T-helper 1 cell treated with Interleukin-12 subunit alpha and Interleukin-12 subunit beta and Interleukin-4 antibody, amounts not matched to agents 30 μg/mL and 1 μg/mL, for 36 hours (primary cell): Measurements from ENCODE around the gene GUCY2F.

Experiments
- H3K27ac Mint-ChIP-seq: one replicate; pipeline ENCODE4 v1.8.0; 2021; ENCODE audit warnings: mild to moderate bottlenecking, mixed read lengths
- H3K27me3 Mint-ChIP-seq: one replicate; pipeline ENCODE4 v1.8.0; 2021; ENCODE audit warnings: low read depth, mixed read lengths
- H3K36me3 Mint-ChIP-seq: one replicate; pipeline ENCODE4 v1.8.0; 2021; ENCODE audit warnings: low read depth, mixed read lengths
- H3K4me1 Mint-ChIP-seq: one replicate; pipeline ENCODE4 v1.8.0; 2021; ENCODE audit warnings: low read depth, mixed read lengths
- H3K4me3 Mint-ChIP-seq: one replicate; pipeline ENCODE4 v1.8.0; 2021; ENCODE audit warnings: mild to moderate bottlenecking, moderate library complexity, mixed read lengths
- H3K9me3 Mint-ChIP-seq: one replicate; pipeline ENCODE4 v1.8.0; 2021; ENCODE audit warnings: mixed read lengths

The GUCY2F gene

DNA sequence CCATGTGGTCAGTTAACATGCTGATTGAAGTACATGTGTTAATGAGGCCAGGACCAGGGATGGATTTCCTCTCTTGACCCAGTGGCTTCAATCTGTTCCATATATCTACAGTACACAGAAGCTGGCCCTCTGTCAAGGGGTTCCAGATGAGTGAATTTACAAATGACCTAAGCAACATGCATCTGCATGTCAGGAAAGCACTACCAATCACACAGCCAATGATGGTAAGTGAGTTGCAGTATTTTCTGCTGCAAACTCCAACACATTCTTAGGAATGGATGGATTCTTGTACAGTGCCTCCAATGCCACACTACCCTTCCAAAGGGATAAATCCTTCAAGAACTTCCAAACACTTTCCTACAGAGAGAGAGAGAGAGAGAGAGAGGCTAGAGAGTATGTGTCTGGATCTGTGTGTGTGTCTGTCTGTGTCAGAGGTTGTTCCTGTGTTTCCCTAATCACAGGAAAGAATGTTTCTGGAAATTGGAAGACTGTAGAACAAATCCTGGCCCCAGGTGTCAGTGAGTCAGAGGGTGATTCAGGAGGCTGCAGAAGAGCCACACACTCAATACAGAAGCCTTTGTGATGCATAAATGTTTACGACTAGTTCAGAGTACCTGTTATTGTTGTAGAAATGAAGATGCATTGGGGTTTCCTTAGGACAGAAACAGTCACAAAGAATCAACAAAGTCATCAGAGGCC is 107.5 kb downstream of the GUCY2F start:
- H3K4me3 Mint-ChIP-seq: no peak overlapping the region
- H3K4me1 Mint-ChIP-seq: no peaks in the 10 kb centered on the region
- no peaks in the 10 kb centered on the region for H3K36me3 Mint-ChIP-seq
- H3K9me3 Mint-ChIP-seq: no peaks in the 10 kb centered on the region
- H3K27me3 Mint-ChIP-seq: no peaks in the 10 kb centered on the region
- no peak overlapping the region for H3K27ac Mint-ChIP-seq

DNA sequence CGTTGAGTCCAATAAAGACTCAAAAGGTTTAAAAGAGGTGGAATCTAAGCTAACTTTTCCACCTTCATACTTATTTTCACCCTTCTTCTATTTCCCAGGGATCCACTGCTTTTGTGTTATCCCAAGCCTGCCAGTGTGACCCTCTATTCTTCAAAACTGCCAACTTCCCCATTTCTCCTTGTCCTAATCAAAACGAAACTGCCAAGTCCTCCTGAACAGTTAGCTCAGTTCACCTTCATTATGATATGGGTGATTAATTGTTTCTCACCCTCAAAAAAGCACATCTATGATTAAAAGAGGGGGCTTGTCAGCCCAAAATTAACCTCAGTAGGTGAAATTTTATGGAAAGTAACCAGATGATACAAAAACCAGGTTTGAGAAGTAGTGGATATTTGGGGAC is 108.4 kb downstream of the GUCY2F start:
- Mint-ChIP-seq H3K36me3 (no peaks in the 10 kb centered on the region), H3K4me1 (no peaks in the 10 kb centered on the region), H3K27me3 (no peaks in the 10 kb centered on the region), H3K4me3 (no peak overlapping the region), H3K27ac (no peak overlapping the region), H3K9me3 (no peaks in the 10 kb centered on the region)

DNA sequence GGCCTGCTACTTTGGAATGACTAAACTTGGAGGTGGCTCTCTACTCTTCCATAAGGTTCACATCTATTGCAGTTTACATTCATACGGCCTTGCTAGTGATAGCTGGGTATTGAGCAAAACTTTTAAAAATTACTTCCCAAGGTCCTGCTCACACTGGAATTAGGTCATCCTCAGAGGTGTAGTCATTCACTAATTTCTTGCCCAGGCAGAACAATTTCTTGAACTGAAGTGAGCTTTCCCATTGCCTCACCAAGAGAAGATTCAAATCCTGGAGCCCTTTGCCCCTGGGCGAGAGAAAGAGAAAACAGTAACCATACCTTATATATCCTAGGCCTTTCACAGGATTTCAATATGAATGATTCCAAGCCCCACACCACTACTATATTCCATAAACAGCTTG is 109.2 kb downstream of the GUCY2F start:
- Mint-ChIP-seq H3K36me3 (no peaks in the 10 kb centered on the region), H3K4me3 (no peak overlapping the region), H3K9me3 (no peaks in the 10 kb centered on the region), H3K4me1 (no peaks in the 10 kb centered on the region), H3K27ac (no peak overlapping the region), H3K27me3 (no peaks in the 10 kb centered on the region)

DNA sequence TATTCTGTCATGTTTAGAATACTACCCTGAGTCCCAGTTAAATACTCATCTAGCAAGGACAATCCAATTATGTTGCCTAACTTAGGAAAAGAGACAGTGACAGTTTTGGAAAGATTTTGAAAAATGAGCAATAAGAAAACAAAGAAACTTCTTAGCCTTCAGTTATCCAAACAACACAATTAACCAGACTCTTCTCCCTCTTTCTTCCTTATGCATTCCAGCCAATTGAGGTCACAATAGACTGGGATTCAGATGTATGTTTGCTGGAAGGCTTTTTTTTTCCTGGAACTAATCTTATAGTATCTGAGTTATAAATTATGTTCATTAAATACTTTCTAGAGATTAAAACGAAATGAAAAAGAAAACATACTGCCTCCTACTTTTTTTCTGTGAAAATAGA is 109.6 kb downstream of the GUCY2F start:
- no peaks in the 10 kb centered on the region for H3K9me3 Mint-ChIP-seq
- no peak overlapping the region for H3K4me3 Mint-ChIP-seq
- no peak overlapping the region for H3K27ac Mint-ChIP-seq
- no peaks in the 10 kb centered on the region for H3K27me3 Mint-ChIP-seq
- no peaks in the 10 kb centered on the region for H3K4me1 Mint-ChIP-seq
- no peaks in the 10 kb centered on the region for H3K36me3 Mint-ChIP-seq

DNA sequence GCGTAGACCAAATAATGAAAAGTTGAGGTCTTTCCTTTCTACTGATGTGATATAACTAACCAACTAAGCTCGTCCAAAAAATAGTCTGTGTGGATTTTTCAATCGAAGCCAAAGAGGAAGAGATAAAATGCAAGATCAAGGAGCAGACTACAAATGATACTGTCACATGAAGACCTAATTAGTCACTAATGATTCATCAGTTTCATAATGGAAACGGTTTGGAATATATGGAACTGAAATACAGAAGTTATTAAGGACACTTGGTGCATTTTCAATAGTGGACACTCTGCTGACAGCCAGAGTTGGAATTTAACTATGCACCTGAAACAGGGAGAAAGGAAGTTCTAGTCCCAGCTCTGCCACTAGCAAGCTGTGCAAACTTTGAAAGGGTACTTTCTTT is 119.8 kb downstream of the GUCY2F start:
- no peak overlapping the region for H3K27ac Mint-ChIP-seq
- no peaks in the 10 kb centered on the region for H3K9me3 Mint-ChIP-seq
- H3K4me1 Mint-ChIP-seq: no peaks in the 10 kb centered on the region
- H3K27me3 Mint-ChIP-seq: no peaks in the 10 kb centered on the region
- H3K36me3 Mint-ChIP-seq: no peaks in the 10 kb centered on the region
- H3K4me3 Mint-ChIP-seq: no peak overlapping the region

DNA sequence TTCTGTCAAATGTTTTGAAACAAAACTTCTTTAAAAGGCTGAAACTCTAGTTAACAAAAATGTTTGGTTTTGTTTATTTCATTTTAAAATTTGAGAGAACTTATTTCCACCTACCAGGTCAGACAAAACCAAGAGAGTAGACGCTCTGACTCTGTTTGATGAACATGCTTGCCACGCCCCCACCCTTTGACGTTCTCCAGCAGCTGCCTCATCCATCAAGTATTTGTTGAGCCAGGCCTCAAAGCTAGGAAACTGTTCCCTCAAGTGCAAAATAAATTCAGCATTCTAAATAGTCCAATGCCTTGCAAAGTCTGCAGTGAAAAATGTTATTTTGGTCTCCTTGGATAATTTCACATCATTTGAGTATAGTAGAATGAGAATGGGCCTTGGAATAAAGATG is 121.6 kb downstream of the GUCY2F start:
- no peak overlapping the region for H3K4me3 Mint-ChIP-seq
- no peak overlapping the region for H3K27ac Mint-ChIP-seq
- H3K4me1 Mint-ChIP-seq: no peaks in the 10 kb centered on the region
- H3K36me3 Mint-ChIP-seq: no peaks in the 10 kb centered on the region
- no peaks in the 10 kb centered on the region for H3K9me3 Mint-ChIP-seq
- H3K27me3 Mint-ChIP-seq: no peaks in the 10 kb centered on the region

DNA sequence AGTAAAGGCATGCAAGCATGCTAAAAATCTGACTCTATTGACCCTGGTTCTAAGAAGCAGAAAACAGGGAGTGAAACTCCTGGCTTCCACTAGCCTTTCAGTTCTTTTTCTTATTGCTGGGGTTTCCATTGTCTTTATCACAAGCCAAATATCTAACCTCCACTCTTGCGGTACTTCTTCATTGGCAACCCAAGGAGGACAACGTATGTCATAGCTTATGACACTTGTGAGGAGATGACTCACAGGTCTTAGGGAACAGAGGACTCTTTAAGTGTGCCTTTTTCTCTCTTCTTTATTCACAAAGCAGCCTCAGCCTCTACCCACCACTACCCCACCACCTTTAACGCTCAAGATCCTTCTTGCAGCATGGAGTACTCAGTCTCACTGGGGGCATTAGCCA is 124.2 kb downstream of the GUCY2F start:
- Mint-ChIP-seq H3K27ac (no peak overlapping the region), H3K9me3 (no peaks in the 10 kb centered on the region), H3K4me1 (no peaks in the 10 kb centered on the region), H3K36me3 (no peaks in the 10 kb centered on the region), H3K27me3 (no peaks in the 10 kb centered on the region), H3K4me3 (no peak overlapping the region)

DNA sequence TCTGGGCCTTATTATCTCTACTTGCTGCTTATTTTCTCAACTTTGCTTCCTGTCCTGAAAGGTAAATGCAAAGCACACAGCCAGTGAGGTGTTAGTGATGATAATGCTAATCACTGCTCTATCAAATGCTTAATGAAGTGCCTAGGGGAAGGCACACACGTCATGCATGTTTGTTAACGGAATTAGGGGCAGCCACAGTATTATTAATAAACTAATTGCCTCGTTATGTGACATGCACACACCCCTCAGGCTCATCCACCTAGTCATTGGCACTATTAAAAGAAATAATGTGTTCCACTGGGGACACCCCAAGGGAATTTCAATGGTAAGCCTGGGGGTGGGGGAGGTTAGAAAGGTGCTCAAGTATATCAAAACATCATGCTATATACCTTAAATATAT is 125.2 kb downstream of the GUCY2F start:
- Mint-ChIP-seq H3K27ac (no peak overlapping the region), H3K4me3 (no peak overlapping the region), H3K9me3 (no peaks in the 10 kb centered on the region), H3K27me3 (no peaks in the 10 kb centered on the region), H3K4me1 (no peaks in the 10 kb centered on the region), H3K36me3 (no peaks in the 10 kb centered on the region)

DNA sequence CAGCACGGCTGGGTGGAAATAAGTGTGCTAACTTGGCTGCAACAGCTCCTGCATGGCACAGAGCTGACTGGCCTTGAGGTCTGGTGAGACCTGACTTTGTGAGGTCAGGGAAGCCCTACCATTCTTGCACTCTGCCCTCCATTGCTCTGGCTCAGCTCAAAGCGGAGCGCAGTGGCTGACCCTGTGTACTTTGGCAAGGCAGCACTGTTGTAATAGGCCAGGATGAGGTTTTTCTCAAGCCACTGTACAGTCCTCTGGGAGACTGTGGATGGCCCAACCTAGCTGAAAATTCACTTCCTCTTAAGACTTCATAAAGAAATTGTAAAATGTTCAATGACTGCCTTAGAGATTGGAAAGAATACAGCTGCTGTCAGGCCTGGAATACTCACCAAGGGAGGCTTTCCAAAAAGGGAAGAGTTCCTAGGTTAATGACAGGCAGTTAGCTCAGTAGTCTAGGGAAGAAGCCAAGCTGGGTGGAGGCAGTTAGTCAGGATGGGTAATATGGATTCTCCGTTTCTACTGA is 129.8 kb downstream of the GUCY2F start:
- Mint-ChIP-seq H3K36me3 (no peaks in the 10 kb centered on the region), H3K4me3 (peak overlapping the region; percentile 5), H3K4me1 (no peaks in the 10 kb centered on the region), H3K27me3 (no peaks in the 10 kb centered on the region), H3K27ac (no peak overlapping the region), H3K9me3 (no peaks in the 10 kb centered on the region)

DNA sequence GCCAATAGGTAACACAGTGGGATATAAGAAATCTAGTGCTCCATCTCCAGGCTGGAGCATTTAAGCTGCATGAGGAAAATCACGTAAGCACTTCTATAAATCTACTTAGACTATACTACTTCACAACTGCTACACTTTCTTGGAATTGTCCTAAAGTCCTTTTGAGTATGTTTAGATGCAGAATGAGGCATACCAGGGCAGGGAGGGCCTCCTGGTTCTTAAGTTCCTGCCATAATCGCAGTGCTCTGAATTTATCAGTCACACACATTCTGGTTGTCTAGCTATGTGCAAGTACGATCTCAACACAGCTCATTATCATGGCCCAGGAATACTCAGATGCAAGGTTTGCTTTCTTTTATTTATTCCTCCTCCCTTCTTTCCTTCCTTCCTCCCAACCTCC is 130.3 kb downstream of the GUCY2F start:
- Mint-ChIP-seq H3K27ac (no peak overlapping the region), H3K4me3 (no peak overlapping the region), H3K27me3 (no peaks in the 10 kb centered on the region), H3K4me1 (no peaks in the 10 kb centered on the region), H3K9me3 (no peaks in the 10 kb centered on the region), H3K36me3 (no peaks in the 10 kb centered on the region)

DNA sequence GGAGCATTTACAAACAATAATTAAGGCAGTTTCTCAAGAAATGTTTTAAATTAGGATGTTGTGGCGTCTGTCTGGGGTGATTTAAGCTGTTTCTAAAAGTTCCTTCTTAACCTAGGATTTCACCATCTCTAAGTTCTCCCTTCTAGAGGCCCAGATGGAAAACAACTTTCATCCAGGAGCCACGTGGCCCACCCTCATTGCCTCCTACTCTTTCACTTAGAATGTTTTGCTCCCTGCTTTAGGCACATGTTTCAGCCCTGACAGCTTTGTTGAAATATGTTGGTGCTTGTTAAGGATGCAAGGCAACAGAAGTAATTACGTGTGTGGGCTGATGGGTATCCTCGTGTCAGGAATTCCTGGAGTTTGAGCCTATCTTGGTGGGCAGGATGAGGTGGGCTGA is 131.3 kb downstream of the GUCY2F start:
- H3K27me3 Mint-ChIP-seq: no peaks in the 10 kb centered on the region
- H3K9me3 Mint-ChIP-seq: no peaks in the 10 kb centered on the region
- no peaks in the 10 kb centered on the region for H3K36me3 Mint-ChIP-seq
- H3K4me1 Mint-ChIP-seq: no peaks in the 10 kb centered on the region
- H3K4me3 Mint-ChIP-seq: no peak overlapping the region
- H3K27ac Mint-ChIP-seq: no peak overlapping the region

DNA sequence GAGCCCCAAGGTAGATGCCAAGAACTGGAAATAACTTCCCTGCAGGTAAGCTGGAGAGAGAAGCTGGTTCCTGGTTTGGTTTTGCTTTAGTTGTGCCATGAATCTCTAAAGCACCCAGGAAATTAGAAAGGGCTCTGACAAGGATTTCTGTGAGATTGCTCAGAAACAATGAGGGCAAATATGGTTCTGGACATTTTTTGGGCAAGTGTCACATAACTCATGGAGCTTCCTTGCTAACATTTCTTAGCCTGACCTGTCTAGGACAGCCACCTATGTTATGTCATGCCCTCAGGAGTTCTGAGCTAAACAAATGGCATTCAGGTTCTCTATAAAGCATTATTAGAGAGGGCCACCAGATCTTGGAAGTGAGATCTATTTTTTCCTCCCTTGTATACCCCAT is 131.8 kb downstream of the GUCY2F start:
- no peaks in the 10 kb centered on the region for H3K27me3 Mint-ChIP-seq
- no peak overlapping the region for H3K27ac Mint-ChIP-seq
- no peaks in the 10 kb centered on the region for H3K36me3 Mint-ChIP-seq

DNA sequence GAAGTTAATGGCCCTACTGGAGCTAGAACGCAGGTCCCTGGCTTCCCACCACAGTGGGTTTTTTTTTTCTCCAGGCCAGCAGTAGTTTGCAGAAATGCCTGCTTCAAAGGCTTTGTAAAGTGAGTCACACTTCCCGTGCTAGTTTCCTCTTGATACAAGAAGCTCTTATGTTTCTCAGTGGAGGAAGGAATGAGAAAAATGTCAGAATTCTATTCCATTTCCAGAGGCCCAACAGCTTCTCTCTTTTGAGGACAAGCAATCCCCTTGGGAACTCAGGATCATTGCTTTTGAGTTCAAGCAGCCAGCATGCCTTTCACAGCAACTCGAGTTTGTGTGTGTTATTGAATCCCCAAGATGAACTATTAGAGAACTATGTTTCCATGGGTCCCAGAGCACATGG is 134.3 kb downstream of the GUCY2F start:
- no peak overlapping the region for H3K27ac Mint-ChIP-seq
- no peak overlapping the region for H3K4me3 Mint-ChIP-seq
- no peaks in the 10 kb centered on the region for H3K4me1 Mint-ChIP-seq
- no peaks in the 10 kb centered on the region for H3K27me3 Mint-ChIP-seq
- H3K9me3 Mint-ChIP-seq: no peaks in the 10 kb centered on the region
- H3K36me3 Mint-ChIP-seq: no peaks in the 10 kb centered on the region

More for the DNA sequence above, 131.8 kb downstream of the GUCY2F start:
- Mint-ChIP-seq H3K9me3 (no peaks in the 10 kb centered on the region), H3K4me1 (no peaks in the 10 kb centered on the region), H3K4me3 (no peak overlapping the region)

DNA sequence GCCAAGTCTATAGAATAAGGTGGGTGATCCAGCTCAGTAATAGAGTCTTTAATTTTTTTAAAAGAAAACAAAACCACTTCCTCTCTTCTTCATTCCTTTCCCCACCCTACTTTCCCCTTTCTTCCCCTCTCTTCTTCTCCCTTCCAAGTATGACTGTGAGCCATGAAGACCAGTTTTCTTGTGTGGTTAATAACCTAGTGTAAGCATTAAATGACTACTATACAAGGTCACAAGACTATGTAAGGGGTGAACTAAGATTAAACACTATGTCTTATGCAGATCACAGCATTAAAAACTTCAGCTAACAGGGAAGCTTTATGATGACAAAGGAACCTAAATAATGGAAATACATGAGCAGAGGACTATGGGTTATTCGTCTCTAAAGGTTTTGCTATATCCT is 135.4 kb downstream of the GUCY2F start:
- Mint-ChIP-seq H3K27ac (no peak overlapping the region), H3K4me1 (no peaks in the 10 kb centered on the region), H3K4me3 (no peak overlapping the region), H3K9me3 (no peaks in the 10 kb centered on the region), H3K36me3 (no peaks in the 10 kb centered on the region), H3K27me3 (no peaks in the 10 kb centered on the region)

DNA sequence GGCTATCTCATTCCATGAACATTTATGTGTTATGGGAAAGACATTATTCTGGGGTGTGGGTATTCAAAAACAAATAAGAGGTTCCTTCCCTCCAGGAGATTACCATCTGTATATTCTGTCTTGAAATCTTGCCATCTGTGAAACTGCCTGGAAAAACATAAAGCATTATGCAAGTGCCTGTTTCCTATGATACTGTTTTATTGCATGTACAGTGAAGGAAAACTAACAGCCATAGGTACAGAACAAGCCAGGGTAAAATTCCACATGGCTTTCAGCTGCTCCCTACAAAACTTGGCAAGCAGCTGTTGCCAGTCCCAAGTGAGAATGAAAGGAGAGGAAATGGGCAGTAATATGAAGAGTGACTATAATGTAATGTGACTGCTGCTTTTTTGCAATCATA is 136.0 kb downstream of the GUCY2F start:
- Mint-ChIP-seq H3K27ac (no peak overlapping the region), H3K9me3 (no peaks in the 10 kb centered on the region), H3K27me3 (no peaks in the 10 kb centered on the region), H3K36me3 (no peaks in the 10 kb centered on the region), H3K4me3 (no peak overlapping the region), H3K4me1 (no peaks in the 10 kb centered on the region)

DNA sequence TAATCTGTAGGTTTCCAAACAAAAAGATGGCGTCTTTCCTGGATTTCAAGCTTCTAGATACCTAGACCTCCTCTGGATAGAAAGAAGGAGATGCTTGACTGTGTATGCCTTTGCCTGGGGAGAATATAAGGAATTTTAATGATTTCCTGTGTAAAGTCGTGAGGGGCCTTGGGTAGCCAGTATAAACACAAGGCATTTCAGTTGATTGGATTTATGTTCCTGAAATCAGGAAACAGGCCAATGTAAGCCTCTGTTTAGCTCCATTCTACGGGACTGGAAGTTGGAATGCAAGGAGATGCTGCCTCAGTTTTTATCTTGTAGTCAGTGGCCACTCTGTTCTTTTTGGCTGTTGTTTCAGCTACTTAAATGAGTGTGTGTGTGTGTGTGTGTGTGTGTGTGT is 137.2 kb downstream of the GUCY2F start:
- Mint-ChIP-seq H3K9me3 (no peaks in the 10 kb centered on the region), H3K27ac (no peak overlapping the region), H3K36me3 (no peaks in the 10 kb centered on the region), H3K27me3 (no peaks in the 10 kb centered on the region), H3K4me1 (no peaks in the 10 kb centered on the region), H3K4me3 (no peak overlapping the region)
